ENCODE measurements around the gene DLK2.
"Not testable (repeated sequence)": the region's sequence is repeated elsewhere in the genome, so short reads cannot be mapped to it uniquely, and the experiment has no call there.

Gene DLK2

GRCh38 chr6:43428112-43428570, 27.2 kb downstream of the DLK2 start:
- DNase-seq (ENCODE audit: low spot score), result no peak
- no peak for TF ChIP-seq CTCF (IDR thresholded peaks at IDR 0.05)
- Histone ChIP-seq H3K27ac (peak overlapping the region; percentile 56 to 96), H3K4me3 (peak overlapping the region; percentile 99)

GRCh38 chr6:43427406-43428111, 27.8 kb downstream of the DLK2 start, which contains the start of gene ABCC10:
ABCC10 (plus strand) TSS chr6:43427541; CDS start chr6:43427979, 438 bp downstream.
- Histone ChIP-seq H3K4me3 (peak within 1 kb of the TSS; percentile 99), H3K27ac (peak within 1 kb of the TSS; percentile 56 to 96)
- peak; percentile 95 for DNase-seq (ENCODE audit: low spot score)
- no peak for TF ChIP-seq CTCF (IDR thresholded peaks at IDR 0.05)

GRCh38 chr6:43426928-43427405, 28.4 kb downstream of the DLK2 start:
- peak overlapping the region; percentile 99 for H3K4me3 ChIP-seq
- no peak for TF ChIP-seq CTCF (IDR thresholded peaks at IDR 0.05)
- no peak for DNase-seq (ENCODE audit: low spot score)
- peak overlapping the region; percentile 56 to 96 for H3K27ac ChIP-seq

- H3K4me3 ChIP-seq; DNase-seq (ENCODE audit: low spot score); H3K27ac ChIP-seq: not testable (repeated sequence)
Observed at GRCh38 chr6:43425083-43425482, 30.3 kb downstream of the DLK2 start.

- TF ChIP-seq CTCF (IDR thresholded peaks at IDR 0.05), result no peak
- Histone ChIP-seq H3K4me3 (no peak overlapping the region), H3K27ac (no peak overlapping the region)
- no peak for DNase-seq (ENCODE audit: low spot score)
Observed at GRCh38 chr6:43421831-43422230, 33.5 kb downstream of the DLK2 start.

- DNase-seq (ENCODE audit: low spot score), result no peak
- no peak overlapping the region for H3K27ac ChIP-seq
- TF ChIP-seq CTCF (IDR thresholded peaks at IDR 0.05), result no peak
- no peak overlapping the region for H3K4me3 ChIP-seq
Observed at GRCh38 chr6:43420012-43420709, 35.2 kb downstream of the DLK2 start.

- H3K27ac ChIP-seq, result no peak overlapping the region
- DNase-seq (ENCODE audit: low spot score), result no peak
- no peak for TF ChIP-seq CTCF (IDR thresholded peaks at IDR 0.05)
Observed at GRCh38 chr6:43416935-43417334, 38.4 kb downstream of the DLK2 start.

GRCh38 chr6:43415275-43415674, 40.1 kb downstream of the DLK2 start:
- H3K4me3 ChIP-seq; DNase-seq (ENCODE audit: low spot score); H3K27ac ChIP-seq: not testable (repeated sequence)

More at GRCh38 chr6:43416935-43417334, 38.4 kb downstream of the DLK2 start:
- H3K4me3 ChIP-seq, result no peak overlapping the region
